ENCODE measurements around the gene OARD1.
"Not testable (repeated sequence)": the region's sequence is repeated elsewhere in the genome, so short reads cannot be mapped to it uniquely, and the experiment has no call there.

Gene OARD1

DNA sequence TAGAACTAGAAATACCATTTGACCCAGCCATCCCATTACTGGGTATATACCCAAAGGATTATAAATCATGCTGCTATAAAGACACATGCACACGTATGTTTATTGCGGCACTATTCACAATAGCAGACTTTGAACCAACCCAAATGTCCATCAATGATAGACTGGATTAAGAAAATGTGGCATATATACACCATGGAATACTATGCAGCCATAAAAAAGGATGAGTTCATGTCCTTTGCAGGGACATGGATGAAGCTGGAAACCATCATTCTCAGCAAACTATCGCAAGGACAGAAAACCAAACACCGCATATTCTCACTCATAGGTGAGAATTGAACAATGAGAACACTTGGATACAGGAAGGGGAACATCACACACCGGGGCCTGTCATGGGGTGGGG is 56.3 kb downstream of the OARD1 start:
- not testable (repeated sequence) for DNase-seq (ENCODE audit: low read depth); H3K4me3 ChIP-seq (ENCODE audit: low read length); H3K4me1 ChIP-seq (ENCODE audit: control insufficient read depth, insufficient read depth, low read length); H3K36me3 ChIP-seq (ENCODE audit: control insufficient read depth, insufficient read depth, low read length, severe bottlenecking); H3K9ac ChIP-seq (ENCODE audit: low read length); H3K27me3 ChIP-seq (replicated peaks; ENCODE audit: control insufficient read depth, insufficient read depth, low read length)
- H3K9me3 ChIP-seq (ENCODE audit: control insufficient read depth, low read length) = peaks cover 14% of the 10 kb centered on the region

GRCh38 chr6:41014780-41015179 is 57.4 kb downstream of the OARD1 start:
- H3K27me3 ChIP-seq (replicated peaks; ENCODE audit: control insufficient read depth, insufficient read depth, low read length) = no peaks in the 10 kb centered on the region
- no peak overlapping the region for H3K4me3 ChIP-seq (ENCODE audit: low read length)
- no peak for DNase-seq (ENCODE audit: low read depth)
- no peaks in the 10 kb centered on the region for H3K36me3 ChIP-seq (ENCODE audit: control insufficient read depth, insufficient read depth, low read length, severe bottlenecking)
- H3K4me1 ChIP-seq (ENCODE audit: control insufficient read depth, insufficient read depth, low read length) = no peaks in the 10 kb centered on the region
- peaks cover 7% of the 10 kb centered on the region for H3K9me3 ChIP-seq (ENCODE audit: control insufficient read depth, low read length)
- no peak overlapping the region for H3K9ac ChIP-seq (ENCODE audit: low read length)
